Thyroid gland (tissue), 4 donors: Measurements from ENCODE around the gene LSAMP.

Source experiments
- POLR2A ChIP-seq, 2 donors: fragments of 450-650 bp; IDR thresholded peaks; one replicate each; pipeline ENCODE4 v1.6.1; 2017; ENCODE audit warnings: antibody characterized with exemption in 2 of 2, mild to moderate bottlenecking in 2 of 2, moderate library complexity in 1 of 2
- TF ChIP-seq, protein P1 (sequence below), 6 experiments: fragments of 200-600 bp in 3 of 6; fragments of 450-650 bp in 3 of 6; sonication (generic) in 3 of 6; IDR thresholded peaks; one replicate each; pipeline ENCODE4 v1.5.1; 2016 to 2019; ENCODE audit warnings: antibody characterized with exemption in 6 of 6, mild to moderate bottlenecking in 2 of 6, inconsistent platforms in 1 of 6, moderate library complexity in 1 of 6

DNA sequence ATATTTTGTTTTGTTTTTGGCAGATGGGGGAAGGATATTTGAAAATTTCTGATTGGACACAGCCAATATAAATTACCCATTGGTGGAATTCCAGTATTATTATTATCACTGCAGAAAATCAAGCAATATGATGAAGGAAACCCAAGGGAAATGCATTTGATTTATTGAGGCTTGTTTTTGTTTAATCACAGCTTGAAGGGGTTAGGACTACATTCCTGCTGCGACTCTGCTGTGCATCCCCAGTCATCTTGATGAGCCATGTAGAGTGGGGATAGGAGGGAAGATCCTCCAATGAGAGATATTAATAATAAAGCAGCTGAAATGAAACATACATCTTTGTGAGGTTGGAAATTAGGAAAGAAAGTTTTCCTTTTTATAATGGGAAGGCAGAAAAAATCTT lies 613.4 kb downstream of the LSAMP start:
- TF ChIP-seq POLR2A (IDR thresholded peaks at IDR 0.05) = no peak
- TF ChIP-seq, protein P1, sequence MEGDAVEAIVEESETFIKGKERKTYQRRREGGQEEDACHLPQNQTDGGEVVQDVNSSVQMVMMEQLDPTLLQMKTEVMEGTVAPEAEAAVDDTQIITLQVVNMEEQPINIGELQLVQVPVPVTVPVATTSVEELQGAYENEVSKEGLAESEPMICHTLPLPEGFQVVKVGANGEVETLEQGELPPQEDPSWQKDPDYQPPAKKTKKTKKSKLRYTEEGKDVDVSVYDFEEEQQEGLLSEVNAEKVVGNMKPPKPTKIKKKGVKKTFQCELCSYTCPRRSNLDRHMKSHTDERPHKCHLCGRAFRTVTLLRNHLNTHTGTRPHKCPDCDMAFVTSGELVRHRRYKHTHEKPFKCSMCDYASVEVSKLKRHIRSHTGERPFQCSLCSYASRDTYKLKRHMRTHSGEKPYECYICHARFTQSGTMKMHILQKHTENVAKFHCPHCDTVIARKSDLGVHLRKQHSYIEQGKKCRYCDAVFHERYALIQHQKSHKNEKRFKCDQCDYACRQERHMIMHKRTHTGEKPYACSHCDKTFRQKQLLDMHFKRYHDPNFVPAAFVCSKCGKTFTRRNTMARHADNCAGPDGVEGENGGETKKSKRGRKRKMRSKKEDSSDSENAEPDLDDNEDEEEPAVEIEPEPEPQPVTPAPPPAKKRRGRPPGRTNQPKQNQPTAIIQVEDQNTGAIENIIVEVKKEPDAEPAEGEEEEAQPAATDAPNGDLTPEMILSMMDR (IDR thresholded peaks at IDR 0.05) = no peak
